Adrenal gland (tissue), 12 donors: ENCODE data around the gene KCNMA1. TPM values are rescaled to one million over a fixed set of nuclear protein-coding genes. Genes with fewer than 3 reads are reported as not detected.

Experiments
- DNase-seq, 7 donors: peaks; one replicate each; pipeline ENCODE4 v3.0.0-alpha.2; 2019 to 2020
- H3K27ac ChIP-seq, 5 donors: fragments of 200-600 bp; sonication (generic) in 4 of 5; 1 replicate in 3 of 5; 2 replicates in 2 of 5; pipeline versions ENCODE4 v1.5.1 to v1.8.0; 2016 to 2020; ENCODE audit warnings: mild to moderate bottlenecking in 1 of 5
- H3K27me3 ChIP-seq: fragments of 200-600 bp; 2 replicates; pipeline ENCODE4 v1.8.0; 2021
- H3K36me3 ChIP-seq, 2 donors: fragments of 200-600 bp; replicated peaks in 1 of 2; 1 replicate in 1 of 2; 2 replicates in 1 of 2; pipeline versions ENCODE4 v1.5.1 to v1.8.0; 2018 to 2022
- H3K4me1 ChIP-seq, 2 donors: fragments of 200-600 bp; replicated peaks in 1 of 2; 1 replicate in 1 of 2; 2 replicates in 1 of 2; pipeline versions ENCODE4 v1.5.1 to v1.8.0; 2018 to 2021
- H3K4me3 ChIP-seq, 4 donors: fragments of 200-600 bp; sonication (generic) in 3 of 4; one replicate each; pipeline ENCODE4 v1.5.1; 2016 to 2018
- H3K9me3 ChIP-seq, 3 donors: fragments of 200-600 bp; sonication (generic) in 1 of 3; replicated peaks in 1 of 3; 1 replicate in 2 of 3; 2 replicates in 1 of 3; pipeline versions ENCODE4 v1.5.1 to v1.8.0; 2016 to 2021
- CTCF ChIP-seq, 6 experiments: fragments of 450-650 bp in 4 of 6; fragments of 200-600 bp in 2 of 6; sonication (generic) in 1 of 6; IDR thresholded peaks; 1 replicate in 5 of 6; 2 replicates in 1 of 6; pipeline versions ENCODE4 v1.5.1 to v1.8.0; 2016 to 2021; ENCODE audit warnings: antibody characterized with exemption in 6 of 6, mild to moderate bottlenecking in 2 of 6, moderate library complexity in 1 of 6
- POLR2A ChIP-seq, 2 donors: fragments of 450-650 bp; IDR thresholded peaks; one replicate each; pipeline ENCODE4 v1.6.1; 2017; ENCODE audit warnings: antibody characterized with exemption in 2 of 2, mild to moderate bottlenecking in 2 of 2, moderate library complexity in 1 of 2
- WGBS, 4 donors: extraction: QIAGEN DNeasy Blood & Tissue Kit in 2 of 4; methylation state at CpG; one replicate each; pipeline versions ENCODE4 v1.1.5 to v1.1.7; 2013 to 2017; 5-methylcytosine and 5-hydroxymethylcytosine counted together
- intact Hi-C, 2 donors: fragments of 100-400 bp; cut with DNase I; formaldehyde crosslinking; loops; one replicate each; pipeline versions ENCODE4 v1.14.1 to v1.15.0; 2022 to 2023
- polyA plus RNA-seq, 3 donors: library from polyadenylated mRNA; stranded (reverse); fragments of 200-250 nt in 2 of 3; fragments of 350-450 nt in 1 of 3; fragmentation: Illumina TruSeq in 1 of 3; extraction: RNeasy Lipid Tissue Mini Kit (QIAGEN cat#74804) in 1 of 3; gene quantifications; one replicate each; pipeline ENCODE4 v1.2.3, GENCODE V29; 2013 to 2014
- total RNA-seq, 9 donors: library from RNA; depleted of rRNA in 4 of 9; stranded (reverse); fragments of >200 nt in 4 of 9; fragments of 120-200 nt in 1 of 9; fragmentation: NEBNext Ultra II Directional in 1 of 9; extraction: Animal tissue kit (Norgen Biotek cat#: 25700) in 1 of 9; gene quantifications; one replicate each; pipeline versions ENCODE4 v1.1.0 to v1.2.4, GENCODE V29; 2013 to 2023
- donor health status: healthy with polysubstance abuse.
- donor health status: Bipolar disorder and iron deficiency.
- donor health status: DM: yes; HTN: yes; CAD: no.
- donor health status: DM: no; HTN: no; CAD: no.
- donor health status: DM: no; HTN: no; CAD: no.
- donor health status: DM: yes; HTN: yes; CAD: no.

The KCNMA1 gene
- total and polyA plus RNA-seq, 12 donors, result 6.4 to 37.7 (median 13.4) TPM

DNA sequence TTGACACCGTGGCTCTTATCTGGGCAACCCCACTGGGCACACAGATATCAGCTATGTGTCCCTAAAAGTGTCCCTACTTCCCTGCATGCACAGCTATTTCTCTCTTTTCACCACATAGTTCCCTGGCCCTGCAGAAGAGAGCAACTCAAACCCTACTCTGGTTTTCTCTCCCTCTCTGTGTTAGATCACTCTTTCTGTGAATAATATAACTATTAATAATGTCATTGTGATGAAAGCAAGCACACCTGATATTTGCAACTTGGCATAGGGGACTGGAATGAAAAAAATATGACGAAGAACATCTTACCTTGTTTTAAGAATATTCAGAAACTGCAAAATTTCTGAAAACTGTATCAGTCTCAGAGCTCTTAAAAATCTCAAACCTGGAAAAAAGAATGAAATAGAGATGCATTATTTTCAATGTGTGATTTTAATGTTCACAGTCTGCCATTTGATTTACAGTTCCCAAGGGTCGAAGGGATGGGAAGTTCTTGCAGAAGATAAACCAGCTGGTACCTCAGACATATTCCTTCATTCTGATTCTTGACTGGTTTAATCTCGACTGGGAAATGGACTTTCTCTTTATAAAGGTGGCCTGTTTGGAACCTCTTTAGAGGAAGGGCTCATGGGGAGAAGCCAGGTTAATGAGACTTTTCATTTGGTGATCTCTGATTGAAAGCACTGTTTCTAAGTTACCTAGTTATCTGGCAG, 516.8 kb downstream of the KCNMA1 start:
- no peaks in the 10 kb centered on the region for H3K36me3 ChIP-seq
- no peak for DNase-seq
- intact Hi-C loops, result no loop called here
- no peak overlapping the region for H3K27ac ChIP-seq
- TF ChIP-seq POLR2A (IDR thresholded peaks at IDR 0.05) (no peak), CTCF (IDR thresholded peaks at IDR 0.05) (no peak)
- 61 to 76% (median 73%) methylated on average over 4 of the region's 4 CpGs for WGBS, 4 donors
- H3K4me3 ChIP-seq, result no peak overlapping the region
- no peaks in the 10 kb centered on the region for H3K27me3 ChIP-seq
- no peaks in the 10 kb centered on the region for H3K4me1 ChIP-seq
- H3K9me3 ChIP-seq, result no peaks in the 10 kb centered on the region

DNA sequence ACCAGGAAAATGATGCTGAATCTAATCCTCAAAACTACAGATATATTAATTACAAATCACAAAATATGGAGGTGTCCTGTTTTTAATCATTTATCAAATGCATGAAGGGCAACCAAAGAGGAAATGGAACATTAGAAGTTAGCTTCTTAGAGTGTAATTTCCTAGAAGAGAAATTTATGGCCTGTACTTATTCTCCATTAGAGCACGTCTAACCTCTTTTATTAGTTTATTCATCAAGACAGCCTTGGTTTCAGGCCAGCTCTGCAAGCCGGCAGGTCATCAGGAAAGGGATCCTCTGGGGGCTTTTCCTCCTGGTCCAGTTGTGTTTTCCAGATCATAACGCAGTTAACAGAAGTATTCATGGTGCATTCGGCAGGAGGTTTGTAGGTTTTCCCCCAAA, 517.6 kb downstream of the KCNMA1 start:
- intact Hi-C loops, result no loop called here
- Histone ChIP-seq H3K27ac (no peak overlapping the region), H3K9me3 (no peaks in the 10 kb centered on the region), H3K4me1 (no peaks in the 10 kb centered on the region), H3K4me3 (no peak overlapping the region), H3K27me3 (no peaks in the 10 kb centered on the region), H3K36me3 (no peaks in the 10 kb centered on the region)
- WGBS, 4 donors, result 71 to 78% (median 77%) methylated on average over 4 of the region's 4 CpGs
- no peak for DNase-seq
- no peak for TF ChIP-seq CTCF (IDR thresholded peaks at IDR 0.05)

GRCh38 chr10:77118603-77119282, 518.9 kb downstream of the KCNMA1 start:
- WGBS, 4 donors, result 79 to 83% (median 81%) methylated on average over 8 of the region's 8 CpGs
- H3K9me3 ChIP-seq, result no peaks in the 10 kb centered on the region
- TF ChIP-seq CTCF (IDR thresholded peaks at IDR 0.05), result no peak
- no peak for TF ChIP-seq POLR2A (IDR thresholded peaks at IDR 0.05)
- no peak for DNase-seq
- H3K27me3 ChIP-seq, result no peaks in the 10 kb centered on the region
- H3K36me3 ChIP-seq, result no peaks in the 10 kb centered on the region
- H3K4me1 ChIP-seq, result no peaks in the 10 kb centered on the region
- no peak overlapping the region for H3K4me3 ChIP-seq
- H3K27ac ChIP-seq, result no peak overlapping the region
- intact Hi-C loops, result no loop called here

DNA sequence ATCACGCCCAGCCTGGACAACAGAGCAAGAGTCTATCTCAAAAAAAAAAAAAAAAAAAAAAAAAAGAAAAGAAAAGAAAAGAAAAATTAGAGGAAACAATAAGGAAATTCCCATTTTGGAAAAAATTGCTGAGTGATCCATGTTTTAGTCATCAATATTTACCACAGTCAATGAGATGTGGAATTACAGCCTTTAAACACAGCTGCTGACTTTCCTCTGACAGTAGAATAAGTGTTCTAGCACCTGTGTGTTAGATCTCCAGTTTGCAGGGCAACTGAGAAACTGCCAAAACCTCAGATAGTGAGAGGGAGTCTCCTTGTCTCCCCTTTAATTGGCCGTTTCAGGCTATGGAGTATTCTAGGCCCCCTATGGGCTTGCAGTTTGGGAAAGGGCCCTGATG, 520.1 kb downstream of the KCNMA1 start:
- intact Hi-C loops, result no loop called here
- 92 to 98% (median 95%) methylated on average over 2 of the region's 2 CpGs for WGBS, 4 donors
- Histone ChIP-seq H3K27ac (no peak overlapping the region), H3K4me3 (no peak overlapping the region), H3K36me3 (no peaks in the 10 kb centered on the region), H3K4me1 (no peaks in the 10 kb centered on the region), H3K27me3 (no peaks in the 10 kb centered on the region), H3K9me3 (no peaks in the 10 kb centered on the region)
- DNase-seq, result no peak
- TF ChIP-seq POLR2A (IDR thresholded peaks at IDR 0.05) (no peak), CTCF (IDR thresholded peaks at IDR 0.05) (no peak)
